Fibroblast of lung (primary cell): Measurements from ENCODE around the gene BATF.
A peak's percentile ranks its signal among the peaks of the same experiment; 100 is the strongest.

Experiments used
- EZH2 ChIP-seq: IDR thresholded peaks from 2 replicates; pipeline ENCODE4 v1.5.1; 2012; ENCODE audit warnings: low read length, control low read depth, mild to moderate bottlenecking; ENCODE audit errors: missing control alignments
- TF ChIP-seq, protein P1 (sequence below), 2 donors: IDR thresholded peaks in 1 of 2; conservative IDR thresholded peaks in 1 of 2; 1 replicate in 1 of 2; 2 replicates in 1 of 2; pipeline ENCODE4 v1.5.1; 2011 to 2012; ENCODE audit warnings: low read length in 2 of 2, control low read depth in 1 of 2, inconsistent platforms in 1 of 2, low read depth in 1 of 2, mild to moderate bottlenecking in 1 of 2

DNA sequence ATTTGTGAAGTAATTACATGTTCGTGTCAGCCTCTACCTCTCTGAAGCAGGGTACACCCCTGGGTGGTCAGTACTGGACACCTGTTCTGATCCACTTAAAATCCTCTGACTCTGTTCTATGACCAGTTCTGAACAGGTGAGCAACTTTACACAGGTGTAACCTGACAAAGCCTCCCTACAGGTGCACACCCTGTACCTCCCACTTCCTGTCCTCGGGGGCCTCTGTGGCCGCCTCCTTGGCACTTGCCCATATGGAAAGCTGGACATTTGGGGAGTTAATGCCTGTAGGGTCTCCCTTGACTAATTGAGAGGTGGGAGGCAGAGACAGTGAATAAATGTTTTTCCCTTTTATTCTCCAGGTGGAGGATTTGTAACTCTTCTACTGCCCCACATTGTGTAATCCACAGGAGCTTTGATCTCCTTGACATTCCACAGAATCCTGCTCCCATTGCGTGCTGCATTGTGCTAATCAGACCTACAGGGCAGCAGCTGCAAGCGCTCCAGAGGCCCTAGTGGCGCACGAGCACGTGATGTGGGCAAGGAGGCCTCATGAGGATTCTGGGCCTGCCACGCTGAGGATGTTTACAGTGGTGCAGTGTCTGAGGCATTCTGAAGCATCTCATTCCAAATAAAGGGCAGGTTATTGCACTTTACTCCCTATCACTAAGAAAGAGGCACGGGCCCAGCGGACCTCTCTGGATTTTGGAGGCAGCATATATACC, 45.8 kb upstream of the BATF start:
- no peak for TF ChIP-seq EZH2
- TF ChIP-seq, protein P1, sequence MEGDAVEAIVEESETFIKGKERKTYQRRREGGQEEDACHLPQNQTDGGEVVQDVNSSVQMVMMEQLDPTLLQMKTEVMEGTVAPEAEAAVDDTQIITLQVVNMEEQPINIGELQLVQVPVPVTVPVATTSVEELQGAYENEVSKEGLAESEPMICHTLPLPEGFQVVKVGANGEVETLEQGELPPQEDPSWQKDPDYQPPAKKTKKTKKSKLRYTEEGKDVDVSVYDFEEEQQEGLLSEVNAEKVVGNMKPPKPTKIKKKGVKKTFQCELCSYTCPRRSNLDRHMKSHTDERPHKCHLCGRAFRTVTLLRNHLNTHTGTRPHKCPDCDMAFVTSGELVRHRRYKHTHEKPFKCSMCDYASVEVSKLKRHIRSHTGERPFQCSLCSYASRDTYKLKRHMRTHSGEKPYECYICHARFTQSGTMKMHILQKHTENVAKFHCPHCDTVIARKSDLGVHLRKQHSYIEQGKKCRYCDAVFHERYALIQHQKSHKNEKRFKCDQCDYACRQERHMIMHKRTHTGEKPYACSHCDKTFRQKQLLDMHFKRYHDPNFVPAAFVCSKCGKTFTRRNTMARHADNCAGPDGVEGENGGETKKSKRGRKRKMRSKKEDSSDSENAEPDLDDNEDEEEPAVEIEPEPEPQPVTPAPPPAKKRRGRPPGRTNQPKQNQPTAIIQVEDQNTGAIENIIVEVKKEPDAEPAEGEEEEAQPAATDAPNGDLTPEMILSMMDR (conservative IDR thresholded peaks at IDR 0.05 in 1 of 2, IDR thresholded peaks at IDR 0.05 in 1 of 2; ENCODE audit: low read depth in 1 of 2, low read length in 2 of 2), result peak in 1 of 2 donors; percentile 5
